ENCODE data around the gene C12orf57.

The C12orf57 gene

DNA sequence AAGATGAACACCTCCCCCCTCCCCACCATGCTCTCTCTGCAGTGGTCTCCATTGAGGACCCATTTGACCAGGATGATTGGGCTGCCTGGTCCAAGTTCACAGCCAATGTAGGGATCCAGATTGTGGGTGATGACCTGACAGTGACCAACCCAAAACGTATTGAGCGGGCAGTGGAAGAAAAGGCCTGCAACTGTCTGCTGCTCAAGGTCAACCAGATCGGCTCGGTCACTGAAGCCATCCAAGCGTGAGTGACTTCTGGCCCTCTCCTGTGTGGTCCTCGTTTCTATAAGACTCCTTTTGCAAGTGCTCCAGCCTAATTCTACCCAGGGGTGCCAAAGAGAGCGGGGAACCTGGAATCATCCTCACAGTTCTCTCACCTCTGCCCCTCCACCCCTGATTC is 22.3 kb upstream of the C12orf57 start:
- no peak overlapping the region for H3K4me3 ChIP-seq (ENCODE audit: low read depth, low read length)
- TF ChIP-seq, protein P1, sequence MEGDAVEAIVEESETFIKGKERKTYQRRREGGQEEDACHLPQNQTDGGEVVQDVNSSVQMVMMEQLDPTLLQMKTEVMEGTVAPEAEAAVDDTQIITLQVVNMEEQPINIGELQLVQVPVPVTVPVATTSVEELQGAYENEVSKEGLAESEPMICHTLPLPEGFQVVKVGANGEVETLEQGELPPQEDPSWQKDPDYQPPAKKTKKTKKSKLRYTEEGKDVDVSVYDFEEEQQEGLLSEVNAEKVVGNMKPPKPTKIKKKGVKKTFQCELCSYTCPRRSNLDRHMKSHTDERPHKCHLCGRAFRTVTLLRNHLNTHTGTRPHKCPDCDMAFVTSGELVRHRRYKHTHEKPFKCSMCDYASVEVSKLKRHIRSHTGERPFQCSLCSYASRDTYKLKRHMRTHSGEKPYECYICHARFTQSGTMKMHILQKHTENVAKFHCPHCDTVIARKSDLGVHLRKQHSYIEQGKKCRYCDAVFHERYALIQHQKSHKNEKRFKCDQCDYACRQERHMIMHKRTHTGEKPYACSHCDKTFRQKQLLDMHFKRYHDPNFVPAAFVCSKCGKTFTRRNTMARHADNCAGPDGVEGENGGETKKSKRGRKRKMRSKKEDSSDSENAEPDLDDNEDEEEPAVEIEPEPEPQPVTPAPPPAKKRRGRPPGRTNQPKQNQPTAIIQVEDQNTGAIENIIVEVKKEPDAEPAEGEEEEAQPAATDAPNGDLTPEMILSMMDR (IDR thresholded peaks at IDR 0.05; ENCODE audit: control insufficient read depth, extremely low read depth, insufficient read depth): no peak
- no peak for DNase-seq (ENCODE audit: low read depth)

DNA sequence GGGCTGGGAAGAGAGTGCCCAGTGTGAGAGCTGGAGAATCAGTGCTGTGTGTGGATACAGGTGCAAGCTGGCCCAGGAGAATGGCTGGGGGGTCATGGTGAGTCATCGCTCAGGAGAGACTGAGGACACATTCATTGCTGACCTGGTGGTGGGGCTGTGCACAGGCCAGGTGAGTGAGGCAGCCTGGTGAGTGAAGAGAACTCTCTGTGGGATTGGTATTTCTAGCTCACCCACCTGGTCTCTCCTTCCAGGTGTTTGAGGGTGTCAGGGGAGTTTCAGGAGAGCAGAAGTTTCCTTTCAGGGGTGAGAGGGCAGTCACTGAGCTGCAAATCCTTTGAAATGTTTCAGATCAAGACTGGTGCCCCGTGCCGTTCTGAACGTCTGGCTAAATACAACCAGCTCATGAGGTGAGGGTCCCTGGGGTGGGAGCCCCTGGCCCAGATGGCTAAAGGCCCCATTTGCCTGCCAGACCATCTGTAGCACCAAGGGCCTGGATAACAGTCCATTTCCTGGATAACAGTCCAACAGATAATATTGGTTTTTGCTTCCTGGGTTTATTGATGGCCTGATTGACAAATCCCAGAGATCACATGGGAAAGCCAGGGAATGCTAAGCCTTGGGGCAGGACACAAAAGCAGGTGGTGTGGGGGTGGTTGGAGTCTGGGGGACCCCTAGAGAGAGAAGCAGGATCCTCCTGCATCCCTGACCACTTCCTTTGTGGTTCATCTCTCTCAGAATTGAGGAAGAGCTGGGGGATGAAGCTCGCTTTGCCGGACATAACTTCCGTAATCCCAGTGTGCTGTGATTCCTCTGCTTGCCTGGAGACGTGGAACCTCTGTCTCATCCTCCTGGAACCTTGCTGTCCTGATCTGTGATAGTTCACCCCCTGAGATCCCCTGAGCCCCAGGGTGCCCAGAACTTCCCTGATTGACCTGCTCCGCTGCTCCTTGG is 21.6 kb upstream of the C12orf57 start:
- no peak for DNase-seq (ENCODE audit: low read depth)
- TF ChIP-seq, protein P1 (IDR thresholded peaks at IDR 0.05; ENCODE audit: control insufficient read depth, extremely low read depth, insufficient read depth): no peak
- H3K4me3 ChIP-seq (ENCODE audit: low read depth, low read length): no peak overlapping the region

DNA sequence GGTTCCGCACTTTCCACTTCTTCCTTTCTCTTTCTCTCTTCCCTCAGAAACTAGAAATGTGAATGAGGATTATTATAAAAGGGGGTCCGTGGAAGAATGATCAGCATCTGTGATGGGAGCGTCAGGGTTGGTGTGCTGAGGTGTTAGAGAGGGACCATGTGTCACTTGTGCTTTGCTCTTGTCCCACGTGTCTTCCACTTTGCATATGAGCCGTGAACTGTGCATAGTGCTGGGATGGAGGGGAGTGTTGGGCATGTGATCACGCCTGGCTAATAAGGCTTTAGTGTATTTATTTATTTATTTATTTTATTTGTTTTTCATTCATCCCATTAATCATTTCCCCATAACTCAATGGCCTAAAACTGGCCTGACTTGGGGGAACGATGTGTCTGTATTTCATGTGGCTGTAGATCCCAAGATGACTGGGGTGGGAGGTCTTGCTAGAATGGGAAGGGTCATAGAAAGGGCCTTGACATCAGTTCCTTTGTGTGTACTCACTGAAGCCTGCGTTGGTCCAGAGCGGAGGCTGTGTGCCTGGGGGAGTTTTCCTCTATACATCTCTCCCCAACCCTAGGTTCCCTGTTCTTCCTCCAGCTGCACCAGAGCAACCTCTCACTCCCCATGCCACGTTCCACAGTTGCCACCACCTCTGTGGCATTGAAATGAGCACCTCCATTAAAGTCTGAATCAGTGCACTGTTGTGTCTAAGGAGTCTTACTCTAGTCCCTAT is 20.7 kb upstream of the C12orf57 start:
- H3K4me3 ChIP-seq (ENCODE audit: low read depth, low read length): no peak overlapping the region
- DNase-seq (ENCODE audit: low read depth): no peak
- TF ChIP-seq, protein P1 (IDR thresholded peaks at IDR 0.05; ENCODE audit: control insufficient read depth, extremely low read depth, insufficient read depth): no peak

DNA sequence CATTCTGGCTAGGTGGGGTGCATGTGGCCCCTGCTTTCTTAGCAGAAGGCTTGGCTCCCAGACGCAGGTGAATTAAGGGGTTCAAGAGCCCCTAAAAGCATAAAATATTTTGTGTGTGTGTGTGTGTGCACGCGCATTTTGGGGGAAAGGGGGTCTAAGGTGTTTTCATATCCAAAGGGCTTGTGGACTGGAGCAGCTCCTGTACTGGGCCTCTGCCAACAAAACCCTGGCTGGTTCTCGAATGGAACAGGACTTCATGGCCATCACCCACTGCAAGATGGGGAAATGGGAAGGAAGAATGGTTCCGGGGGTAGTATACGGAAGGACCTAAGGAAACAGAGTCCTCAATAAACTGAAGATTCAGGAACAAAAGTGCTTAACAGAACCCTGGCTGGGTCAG is 20.0 kb upstream of the C12orf57 start:
- DNase-seq (ENCODE audit: low read depth): no peak
- H3K4me3 ChIP-seq (ENCODE audit: low read depth, low read length): no peak overlapping the region
- TF ChIP-seq, protein P1 (IDR thresholded peaks at IDR 0.05; ENCODE audit: control insufficient read depth, extremely low read depth, insufficient read depth): no peak

DNA sequence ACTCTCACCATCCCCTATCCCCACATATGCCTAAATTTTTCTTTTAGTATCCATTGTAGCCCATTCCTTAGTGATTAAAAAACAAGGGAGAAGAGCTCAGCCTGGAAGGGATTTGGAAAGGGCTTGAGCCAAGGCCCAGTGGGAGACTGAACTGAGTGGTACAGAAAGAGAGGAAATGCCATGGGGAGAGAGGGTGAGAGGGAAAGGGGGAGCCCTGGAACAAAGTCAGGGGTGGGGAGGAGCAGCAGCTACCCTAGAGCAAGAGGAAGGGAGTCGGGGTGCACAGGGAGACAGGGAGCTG is 18.6 kb upstream of the C12orf57 start:
- H3K4me3 ChIP-seq (ENCODE audit: low read depth, low read length): peak overlapping the region; percentile 68; the same call in 1 of the 2 replicates
- DNase-seq (ENCODE audit: low read depth): no peak
- TF ChIP-seq, protein P1 (IDR thresholded peaks at IDR 0.05; ENCODE audit: control insufficient read depth, extremely low read depth, insufficient read depth): no peak

DNA sequence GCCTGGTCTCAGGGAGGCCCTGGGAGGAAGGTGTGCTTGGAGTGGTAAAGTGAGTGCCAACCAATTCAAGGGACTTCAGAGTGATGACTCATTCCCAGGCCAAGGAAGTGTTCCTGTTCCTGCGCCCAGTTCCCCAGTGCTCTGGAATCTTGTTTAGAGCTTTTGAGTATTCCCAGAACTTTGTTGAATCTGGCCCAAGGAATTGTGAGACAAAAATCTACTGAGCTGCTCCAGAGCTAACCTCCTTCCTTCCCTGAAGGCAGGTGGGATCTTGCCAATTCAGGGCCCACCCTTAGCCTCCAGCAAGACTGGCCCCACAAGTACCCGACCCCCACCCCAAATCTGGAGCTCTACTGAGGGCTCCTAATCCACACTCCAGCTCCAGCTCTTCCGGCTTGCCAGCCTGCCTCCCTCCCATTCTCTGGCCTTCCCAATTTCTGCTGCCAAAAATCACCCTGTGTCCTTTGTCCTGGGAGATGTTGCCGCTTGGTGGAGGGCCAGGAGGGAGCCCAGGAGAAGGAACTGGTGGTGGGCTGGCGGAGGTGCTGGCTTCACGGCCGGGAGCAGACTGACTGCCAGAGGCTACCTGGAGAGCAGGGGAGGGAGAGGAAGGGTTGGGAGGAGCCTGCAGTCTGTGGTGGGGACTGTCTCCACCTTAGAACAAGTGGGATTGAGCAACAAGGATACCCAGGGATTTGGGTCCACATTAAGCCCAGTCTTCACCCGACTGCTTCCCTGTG is 18.1 kb upstream of the C12orf57 start:
- peak; percentile 96 for DNase-seq (ENCODE audit: low read depth)
- TF ChIP-seq, protein P1 (IDR thresholded peaks at IDR 0.05; ENCODE audit: control insufficient read depth, extremely low read depth, insufficient read depth): no peak
- H3K4me3 ChIP-seq (ENCODE audit: low read depth, low read length): peak overlapping the region; percentile 68
